Stimulated activated naive CD4-positive, alpha-beta T cell treated with Interleukin-2 at 50 U/mL for 16 hours (primary cell): ENCODE data around the gene EVX2.

Experiments used
- DNase-seq: peaks from one replicate; lab custom pipeline; 2025; lab: John Stamatoyannopoulos, UW

EVX2 gene

DNA sequence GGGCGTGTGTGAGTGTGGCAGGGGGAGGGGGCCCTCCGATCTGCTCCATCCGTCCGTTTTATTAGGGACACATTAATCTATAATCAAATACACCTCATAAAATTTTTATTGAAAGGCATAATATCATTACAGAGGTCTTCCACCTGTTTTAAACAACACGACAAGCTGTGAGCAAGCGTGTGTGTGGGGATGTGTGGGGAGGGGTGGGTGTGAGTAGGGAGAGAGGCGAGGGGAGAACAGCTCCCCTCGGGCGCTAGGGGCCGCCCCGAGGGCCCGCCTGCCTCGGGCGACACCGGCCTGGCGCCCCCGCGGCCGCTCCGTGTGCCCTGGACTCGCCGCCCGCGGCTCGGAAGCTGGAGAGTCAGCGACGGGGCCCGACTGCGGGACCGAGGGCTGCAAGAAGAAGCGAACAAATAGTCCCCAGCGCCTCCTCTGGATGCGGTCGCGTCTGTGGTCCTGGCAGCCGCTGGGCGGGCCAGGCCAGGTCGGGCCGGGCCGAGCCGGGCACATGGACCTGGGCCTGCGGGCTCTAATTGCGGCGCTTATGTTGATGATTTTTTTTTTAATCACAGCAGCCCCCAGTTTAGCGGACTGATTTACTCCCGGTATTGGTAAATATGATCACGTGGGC is 38.4 kb upstream of the EVX2 start:
- no peak for DNase-seq

DNA sequence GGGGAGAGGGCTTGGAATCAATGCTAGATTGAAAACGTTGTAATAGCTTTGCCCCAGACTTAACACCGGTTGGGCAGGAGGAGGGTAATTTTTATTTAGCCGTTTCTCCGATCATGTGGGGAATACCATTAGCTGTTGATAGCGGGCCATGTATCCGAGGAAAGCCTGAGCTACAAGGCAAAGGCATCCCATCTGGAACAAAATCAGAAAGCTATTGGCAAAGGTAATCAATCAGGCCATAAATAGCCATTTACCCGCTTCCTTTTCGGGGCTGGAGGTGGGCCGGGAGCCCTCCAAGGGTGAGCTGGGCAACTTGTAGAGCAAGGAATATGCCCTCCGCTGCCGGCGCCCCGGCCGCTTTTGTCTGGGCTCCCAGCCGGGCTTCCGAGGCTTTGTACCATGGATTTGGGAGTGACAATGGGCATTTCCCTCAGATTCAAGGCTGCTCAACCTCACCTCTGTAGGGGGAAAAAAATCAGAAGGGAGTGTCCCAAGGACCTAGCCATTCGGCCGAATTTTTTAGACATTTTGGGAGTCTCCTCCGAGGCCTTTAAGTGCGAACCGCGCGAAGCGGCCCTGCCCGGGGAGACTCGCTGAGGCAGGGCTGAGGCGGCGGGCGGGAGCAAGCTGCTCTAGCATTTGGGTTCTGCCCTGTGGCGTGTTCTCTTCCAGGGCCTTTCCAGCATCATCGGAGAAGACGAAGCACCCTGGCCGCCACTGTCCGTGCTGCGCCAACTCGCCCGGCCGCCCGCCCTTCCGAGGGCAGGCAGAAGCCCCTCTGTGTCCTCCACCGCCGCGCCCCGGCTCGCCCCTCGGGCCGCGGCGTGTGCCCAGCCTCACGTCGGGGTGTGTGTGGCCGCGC is 37.7 kb upstream of the EVX2 start:
- no peak for DNase-seq

DNA sequence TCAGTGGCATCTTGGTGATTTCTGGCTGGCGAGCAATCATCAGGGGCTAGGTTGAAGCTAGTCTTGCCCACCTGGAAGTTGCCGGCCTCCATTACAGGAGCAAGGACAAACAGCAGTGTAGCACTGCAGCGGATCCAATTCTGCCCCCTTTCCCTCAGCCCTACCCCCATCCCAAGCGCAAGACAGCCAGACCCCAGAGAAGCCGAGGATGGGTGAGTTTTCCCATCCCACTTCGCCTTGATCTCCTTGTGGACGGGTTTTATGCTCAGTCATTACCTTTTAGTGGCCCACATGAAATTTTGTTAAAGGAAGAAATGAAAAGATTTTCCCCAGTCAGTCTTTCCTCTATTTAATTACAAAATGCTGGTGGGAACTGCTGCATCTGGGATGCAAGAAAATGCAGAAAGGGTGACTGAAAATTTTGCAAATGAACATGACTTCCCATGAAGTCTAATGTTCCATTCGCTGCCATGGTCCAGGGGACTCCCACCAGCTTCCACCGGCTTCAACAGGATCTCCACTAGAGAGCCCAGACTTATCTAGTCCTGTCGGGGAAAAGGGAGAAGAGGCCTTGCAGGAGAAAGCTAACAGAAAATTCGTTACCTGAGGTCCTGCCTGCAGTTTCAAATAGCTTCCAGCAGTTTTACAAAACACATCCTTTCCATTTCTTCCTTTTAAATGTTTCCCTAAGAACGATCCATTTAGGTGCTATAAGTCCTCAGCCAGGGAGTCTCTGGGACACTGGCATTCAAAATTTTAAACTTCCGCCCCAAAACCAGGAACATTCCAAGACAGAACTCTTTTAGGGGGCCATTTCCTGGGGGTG is 36.8 kb upstream of the EVX2 start:
- no peak for DNase-seq

DNA sequence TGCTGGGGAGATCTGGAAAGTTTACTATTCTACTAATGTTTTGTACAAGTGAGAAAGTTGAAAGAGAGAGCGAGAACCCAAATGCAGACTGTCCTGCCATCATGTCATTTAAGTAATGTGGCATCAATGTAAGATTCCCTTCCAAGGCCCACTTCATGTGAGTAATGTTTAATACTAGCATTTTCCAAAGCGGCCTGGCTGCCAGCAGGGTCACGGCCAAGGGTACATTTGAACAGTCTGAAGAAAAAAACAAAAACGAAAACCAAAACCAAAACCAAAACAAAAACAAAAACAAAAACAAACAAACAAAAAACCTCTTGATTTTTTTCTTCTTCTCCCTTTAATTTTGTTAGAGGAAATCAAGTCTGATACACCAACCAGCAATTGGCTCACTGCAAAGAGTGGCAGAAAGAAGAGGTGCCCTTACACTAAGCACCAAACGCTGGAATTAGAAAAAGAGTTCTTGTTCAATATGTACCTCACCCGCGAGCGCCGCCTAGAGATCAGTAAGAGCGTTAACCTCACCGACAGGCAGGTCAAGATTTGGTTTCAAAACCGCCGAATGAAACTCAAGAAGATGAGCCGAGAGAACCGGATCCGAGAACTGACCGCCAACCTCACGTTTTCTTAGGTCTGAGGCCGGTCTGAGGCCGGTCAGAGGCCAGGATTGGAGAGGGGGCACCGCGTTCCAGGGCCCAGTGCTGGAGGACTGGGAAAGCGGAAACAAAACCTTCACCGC is 35.0 kb upstream of the EVX2 start:
- no peak for DNase-seq

DNA sequence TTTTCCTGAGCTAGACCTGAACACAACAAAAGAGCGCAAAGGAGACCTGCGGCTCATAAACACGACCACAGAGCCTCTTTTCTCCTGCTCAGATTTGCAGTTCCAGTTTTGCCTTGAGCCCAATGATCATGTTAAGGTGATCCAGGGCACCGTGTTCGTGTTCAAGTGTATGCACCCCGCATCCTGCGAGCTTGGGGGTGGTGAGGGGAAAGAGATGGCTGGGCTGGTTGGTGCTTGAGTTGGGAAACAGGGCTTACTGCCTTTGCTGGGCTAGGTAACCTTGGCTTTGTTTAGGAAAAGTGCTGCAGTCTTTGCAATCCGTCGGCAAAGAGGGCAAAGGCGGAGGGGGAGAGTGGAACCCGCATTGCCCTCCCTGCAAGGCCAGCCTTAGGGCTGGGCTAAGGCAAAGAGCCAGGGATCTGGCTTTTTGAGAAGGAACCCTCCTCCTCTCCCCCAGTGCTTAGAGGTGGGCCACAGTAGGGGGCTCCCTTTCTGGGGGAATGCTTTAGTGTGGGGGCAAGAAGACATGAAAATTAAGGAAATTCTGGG is 34.1 kb upstream of the EVX2 start:
- DNase-seq, result no peak

DNA sequence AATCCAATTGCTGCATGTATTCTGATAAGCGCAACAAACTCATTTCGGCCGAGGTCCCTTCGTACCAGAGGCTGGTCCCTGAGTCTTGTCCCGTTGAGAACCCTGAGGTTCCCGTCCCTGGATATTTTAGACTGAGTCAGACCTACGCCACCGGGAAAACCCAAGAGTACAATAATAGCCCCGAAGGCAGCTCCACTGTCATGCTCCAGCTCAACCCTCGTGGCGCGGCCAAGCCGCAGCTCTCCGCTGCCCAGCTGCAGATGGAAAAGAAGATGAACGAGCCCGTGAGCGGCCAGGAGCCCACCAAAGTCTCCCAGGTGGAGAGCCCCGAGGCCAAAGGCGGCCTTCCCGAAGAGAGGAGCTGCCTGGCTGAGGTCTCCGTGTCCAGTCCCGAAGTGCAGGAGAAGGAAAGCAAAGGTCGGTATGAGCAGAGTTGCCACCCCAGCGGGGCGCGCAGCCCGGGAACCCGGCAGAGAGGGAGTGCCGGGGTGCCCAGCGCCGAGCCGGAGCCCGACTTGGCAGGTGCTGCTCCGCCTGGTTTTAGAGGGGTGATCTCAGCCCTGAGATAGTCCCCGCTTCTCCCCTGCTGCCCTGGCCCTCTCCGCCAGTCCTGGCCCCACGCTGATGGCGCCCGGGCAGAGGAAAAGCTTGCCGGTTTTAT is 33.5 kb upstream of the EVX2 start:
- DNase-seq, result no peak

DNA sequence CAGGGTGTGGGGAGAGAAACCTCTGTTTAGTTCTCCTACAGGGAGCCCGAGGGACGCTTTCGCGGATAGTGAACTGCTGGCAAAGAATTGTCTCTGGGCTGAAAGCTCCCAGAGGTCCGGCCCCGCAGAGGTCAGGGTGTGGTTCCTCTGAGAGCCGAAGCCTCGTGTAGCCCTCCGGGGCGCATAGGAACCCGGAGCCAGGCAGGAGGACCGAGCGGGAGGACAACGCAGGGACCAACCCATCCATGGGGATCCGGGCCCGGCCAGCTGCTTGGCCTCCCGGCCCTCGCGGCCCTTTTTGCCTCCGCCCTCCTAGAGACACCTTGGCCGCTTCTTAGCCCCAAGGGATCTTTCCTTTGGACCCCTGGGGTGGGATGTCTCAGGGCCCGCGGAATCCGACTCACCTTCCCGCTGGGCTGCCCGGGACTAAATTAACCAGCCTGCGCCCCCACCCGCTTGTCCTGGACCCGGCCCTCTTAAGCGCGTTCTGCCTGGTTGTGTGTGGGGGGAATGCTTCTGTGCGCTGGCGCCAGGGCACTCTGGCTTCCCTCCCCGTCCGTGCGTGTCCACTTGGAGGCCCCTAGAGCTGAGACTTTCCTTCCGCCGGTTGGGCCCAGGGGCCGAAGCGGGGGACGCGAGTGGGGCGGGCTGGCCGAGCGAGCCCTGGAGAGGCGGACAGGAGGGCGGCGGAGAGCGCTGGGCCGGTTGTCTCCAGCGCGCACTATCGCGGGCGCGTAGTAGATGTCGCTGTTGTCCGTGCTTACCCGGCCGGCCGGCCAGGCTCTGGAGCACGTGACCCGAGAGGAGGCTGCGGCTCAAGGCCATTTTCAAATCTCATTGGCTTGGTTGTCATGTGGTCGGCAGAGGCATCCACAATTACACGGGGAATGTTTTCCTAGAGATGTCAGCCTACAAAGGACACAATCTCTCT is 32.4 kb upstream of the EVX2 start, which contains the start of gene HOXD10:
Gene HOXD10, plus strand, starts transcription at position 896 of the 931 bp plus-strand sequence. CDS start 56 bp downstream, outside the sequence.
- DNase-seq, result no peak

DNA sequence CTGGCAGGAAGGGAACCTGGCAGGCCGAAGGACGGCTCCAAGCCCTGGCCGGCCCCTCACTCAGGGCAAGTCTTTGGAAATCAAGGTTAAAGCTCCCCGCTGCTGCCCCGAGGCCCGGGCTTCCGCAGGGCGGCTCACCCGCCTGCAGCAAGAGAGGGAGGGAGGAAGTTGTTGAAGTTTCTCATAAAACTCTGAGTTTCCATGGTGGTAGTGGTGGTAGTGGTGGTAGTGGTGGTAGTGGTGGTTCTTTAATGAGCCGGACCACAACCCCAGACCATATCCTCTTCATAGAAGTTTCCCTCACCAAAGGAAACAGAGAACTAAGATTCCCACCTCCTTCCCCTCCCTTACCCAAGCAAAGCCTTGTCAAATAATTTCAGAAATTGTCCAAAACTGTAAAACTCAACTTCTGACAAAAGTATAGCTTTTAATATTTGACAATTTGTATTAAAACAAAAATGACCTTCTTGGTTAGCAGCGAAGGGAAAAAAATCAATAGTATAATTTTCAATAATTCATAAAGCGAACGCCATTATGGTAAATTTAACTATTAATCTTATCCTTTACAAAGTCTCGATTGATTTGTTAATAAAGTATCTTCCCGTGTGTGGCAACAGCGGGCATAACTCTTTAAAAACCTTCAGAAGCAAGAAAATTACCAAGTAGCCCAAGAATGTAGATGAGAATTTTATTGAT is 31.3 kb upstream of the EVX2 start:
- DNase-seq, result no peak

DNA sequence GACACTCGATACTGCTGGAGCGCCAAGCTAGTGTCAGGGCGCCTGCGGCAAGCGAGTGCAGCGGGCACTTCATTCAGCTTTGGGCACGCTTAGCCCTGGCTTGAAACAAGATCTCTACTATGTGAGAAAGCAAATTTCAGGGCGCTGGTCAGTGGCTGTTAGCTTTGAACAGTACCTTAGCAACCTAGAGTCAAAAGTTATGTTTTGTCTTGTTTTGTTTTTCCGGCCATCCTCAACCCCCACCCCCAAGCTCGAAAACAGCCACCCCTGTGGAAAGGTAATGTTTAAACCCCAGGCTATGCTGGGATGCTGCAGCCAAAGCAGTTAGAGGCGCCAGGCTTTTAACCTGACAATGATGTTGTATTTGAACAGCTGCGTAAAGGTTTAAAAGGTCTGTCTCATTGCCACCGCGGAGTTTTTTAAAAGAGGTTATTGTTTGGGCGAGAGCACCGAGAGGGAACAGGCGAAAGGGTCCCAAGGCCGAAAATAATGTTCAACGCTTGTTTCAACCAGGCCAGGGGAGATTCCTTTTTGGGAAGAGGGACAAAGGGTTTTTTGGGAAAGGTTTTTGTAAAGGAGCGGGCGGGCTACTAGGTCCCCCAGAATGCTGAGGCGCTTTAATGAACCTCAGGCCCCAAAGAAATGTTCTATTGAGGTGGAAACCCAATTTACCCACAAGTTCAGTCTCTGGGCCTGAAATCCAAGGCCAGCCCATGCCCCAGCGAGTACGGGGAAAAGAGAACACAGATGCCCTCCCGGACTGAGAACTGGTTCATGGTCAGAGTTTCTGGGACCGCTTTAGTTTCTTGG is 30.6 kb upstream of the EVX2 start:
- DNase-seq, result no peak

DNA sequence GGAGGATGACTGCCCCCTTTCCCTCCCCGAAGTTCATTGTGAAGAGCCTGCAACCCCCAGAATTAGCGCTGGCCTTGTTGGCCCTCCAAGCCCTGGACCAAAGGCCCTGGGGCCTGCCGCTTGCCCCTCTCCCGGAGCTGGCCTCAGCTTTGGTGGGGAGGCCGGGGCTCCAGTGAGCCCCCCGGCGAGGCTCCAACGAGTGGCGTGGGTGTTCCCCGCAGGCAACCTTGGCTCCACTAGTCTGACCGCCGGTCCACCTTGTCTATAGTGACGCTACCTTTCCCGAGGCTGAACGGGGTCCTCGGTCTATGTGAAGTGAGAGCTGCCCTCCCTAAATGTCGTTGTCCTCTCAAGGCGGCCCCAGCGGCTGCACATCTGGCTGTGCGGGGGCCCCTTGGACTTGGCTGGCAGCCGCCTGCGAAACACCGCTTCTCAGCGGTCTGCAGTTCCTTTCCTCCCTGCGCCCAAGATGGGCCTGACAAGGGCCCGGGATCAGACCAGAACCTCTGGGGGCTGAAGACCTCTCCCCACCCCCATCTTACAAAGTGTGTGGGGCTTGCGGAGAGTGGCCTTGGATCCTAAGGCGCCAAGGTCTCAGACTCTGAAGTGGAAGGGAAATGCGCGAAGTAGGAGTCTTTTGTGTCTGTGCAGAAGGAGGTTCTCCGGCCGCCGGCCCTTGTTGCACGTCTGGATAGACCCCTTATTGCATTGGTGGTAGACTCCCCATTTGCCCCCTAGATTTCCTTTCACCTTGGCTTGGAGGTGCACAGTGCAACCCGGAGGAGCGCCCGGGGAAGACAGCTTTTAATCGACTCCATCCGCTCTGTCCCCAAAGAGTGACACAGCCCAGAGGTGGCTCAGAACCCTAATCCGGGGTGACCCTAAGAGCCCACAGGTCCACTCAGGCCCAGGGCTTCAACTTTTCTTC is 28.9 kb upstream of the EVX2 start:
- DNase-seq, result no peak

DNA sequence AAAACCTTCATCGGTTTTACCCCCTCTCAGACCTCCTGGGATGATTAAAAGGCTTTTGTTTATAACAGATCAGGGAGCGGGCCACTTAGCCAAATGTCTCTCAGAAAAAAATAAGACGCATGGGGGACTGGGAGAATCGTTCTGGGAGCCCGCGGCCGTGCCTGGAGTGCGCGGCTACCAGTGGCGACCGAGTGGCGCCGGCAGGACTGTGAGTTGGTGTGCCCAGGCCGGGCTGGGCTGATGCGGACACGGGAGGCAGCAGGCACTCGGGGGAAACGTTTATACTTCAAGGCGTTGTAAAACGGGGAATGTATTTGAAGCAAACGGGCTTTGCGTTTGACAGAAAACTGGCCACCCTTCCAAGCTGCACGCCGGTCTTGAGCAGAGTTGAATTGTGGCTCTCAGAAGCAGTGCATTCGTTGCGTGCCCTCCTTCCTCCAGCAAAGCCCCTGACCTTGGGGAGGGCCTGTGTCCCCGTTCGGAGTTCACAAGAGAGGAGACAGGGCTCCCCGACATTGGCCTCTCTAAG is 28.1 kb upstream of the EVX2 start:
- no peak for DNase-seq

DNA sequence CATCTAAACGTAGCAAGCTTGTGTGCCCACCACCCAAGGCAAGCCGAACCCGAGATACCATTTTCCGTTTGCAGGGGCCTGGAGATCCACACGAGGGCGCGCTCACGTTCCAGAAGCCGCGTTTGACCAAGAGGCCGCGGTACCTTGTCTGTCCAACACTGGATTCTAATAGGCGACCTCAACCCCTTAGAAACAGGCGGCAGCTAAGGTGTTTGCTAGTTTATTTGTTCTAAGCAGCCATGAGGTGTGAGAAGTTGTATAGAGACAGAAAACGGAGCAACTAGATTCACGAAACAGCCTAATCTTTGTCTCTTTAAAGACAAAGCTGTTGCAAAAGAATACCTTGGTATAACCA is 27.5 kb upstream of the EVX2 start:
- DNase-seq, result no peak

DNA sequence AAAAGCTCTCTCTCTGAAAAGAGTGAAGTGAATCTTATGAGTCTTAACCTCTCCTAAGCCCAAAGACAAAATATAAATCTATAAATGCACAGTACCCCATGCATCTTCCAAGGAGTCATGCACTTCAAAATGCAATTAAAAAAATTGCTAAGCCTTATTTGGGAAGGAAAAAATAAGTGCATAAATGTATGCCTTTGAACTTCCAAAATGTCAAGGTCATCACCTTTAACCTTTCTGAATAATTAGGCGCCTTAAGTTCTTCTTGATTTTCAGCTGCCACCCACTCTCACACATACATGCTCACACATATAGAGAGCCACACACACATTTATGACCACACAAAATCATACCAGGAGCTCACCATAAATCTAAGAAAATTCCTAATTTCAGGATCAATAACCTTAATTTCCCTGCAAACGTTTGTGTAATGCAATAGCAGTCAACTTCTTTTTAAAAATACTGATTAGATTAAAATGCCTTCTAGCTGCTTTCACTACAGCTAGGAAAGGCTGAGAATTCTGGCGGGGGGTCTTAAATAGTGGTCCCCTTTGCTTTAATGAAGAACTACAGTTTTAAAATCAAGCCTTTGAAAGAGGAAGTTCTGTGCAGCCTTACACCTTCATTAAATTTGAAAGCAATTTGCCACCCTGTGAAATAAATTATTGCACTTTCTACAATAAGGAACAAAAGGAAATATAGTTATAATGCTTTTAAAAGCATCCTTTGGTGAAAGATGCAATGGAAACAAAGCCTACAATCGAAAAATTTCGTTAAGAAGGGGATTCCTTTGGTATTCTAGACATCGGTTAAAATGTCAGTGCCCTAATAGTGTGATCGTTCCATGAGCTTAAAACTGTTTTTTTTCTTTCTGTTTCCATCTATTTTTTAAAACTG is 26.9 kb upstream of the EVX2 start:
- no peak for DNase-seq

DNA sequence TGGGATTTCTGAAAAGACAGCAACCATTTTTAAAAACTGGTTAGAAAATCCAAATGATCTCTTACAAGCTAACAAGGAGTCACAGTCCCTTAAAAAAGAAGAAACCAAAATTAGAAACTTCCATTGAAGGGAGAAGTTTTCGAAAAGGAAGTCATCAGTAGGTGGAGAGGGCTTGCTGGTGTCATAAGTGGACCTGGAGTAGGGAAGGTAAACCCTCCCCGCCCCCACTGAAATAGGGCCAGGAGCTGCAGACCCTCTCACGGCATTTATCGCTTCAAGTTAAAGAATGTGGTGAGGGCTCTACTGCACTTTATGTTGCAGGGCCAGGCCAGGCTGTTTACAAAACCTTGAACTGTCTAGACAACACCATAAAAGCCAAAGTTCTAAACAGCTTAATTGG is 26.2 kb upstream of the EVX2 start:
- no peak for DNase-seq

DNA sequence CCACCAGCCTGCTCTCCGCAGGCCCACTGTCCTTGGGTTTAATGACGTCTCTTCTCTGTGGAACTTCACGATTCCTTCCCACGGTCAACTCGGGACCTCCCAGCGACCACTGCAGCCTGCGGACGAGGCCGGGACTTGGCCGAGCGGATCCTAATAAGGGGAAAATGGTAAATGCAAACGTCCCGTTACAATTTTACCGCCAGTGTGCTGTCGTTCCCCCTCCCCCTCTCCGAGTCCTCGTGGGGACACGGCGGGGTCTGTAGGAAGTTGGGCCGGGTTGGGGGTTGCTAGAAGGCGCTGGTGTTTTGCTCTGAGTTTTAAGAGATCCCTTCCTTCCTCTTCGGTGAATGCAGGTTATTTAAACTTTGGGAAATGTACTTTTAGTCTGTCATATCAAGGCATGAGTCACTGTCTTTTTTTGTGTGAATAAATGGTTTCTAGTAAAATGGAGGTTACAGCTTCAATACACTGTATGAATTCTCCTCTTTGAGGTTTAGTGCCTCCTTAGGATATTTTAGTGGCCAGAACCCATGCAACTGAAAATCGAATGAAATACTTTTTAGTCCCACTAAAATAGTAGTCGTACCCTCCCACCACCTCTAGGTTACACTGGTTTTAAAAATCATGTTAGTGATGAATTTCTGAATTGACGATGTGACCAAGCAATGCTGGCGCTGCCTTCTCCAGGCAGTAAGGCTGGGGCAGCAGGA is 25.6 kb upstream of the EVX2 start:
- DNase-seq, result no peak
